Measurements from ENCODE around the gene PBLD. TPM values are rescaled to one million over a fixed set of nuclear protein-coding genes. Genes with fewer than 3 reads are reported as not detected.

Gene PBLD
- total and polyA plus RNA-seq, 10 donors: 0.96 to 6.9 (median 2.7) TPM

DNA sequence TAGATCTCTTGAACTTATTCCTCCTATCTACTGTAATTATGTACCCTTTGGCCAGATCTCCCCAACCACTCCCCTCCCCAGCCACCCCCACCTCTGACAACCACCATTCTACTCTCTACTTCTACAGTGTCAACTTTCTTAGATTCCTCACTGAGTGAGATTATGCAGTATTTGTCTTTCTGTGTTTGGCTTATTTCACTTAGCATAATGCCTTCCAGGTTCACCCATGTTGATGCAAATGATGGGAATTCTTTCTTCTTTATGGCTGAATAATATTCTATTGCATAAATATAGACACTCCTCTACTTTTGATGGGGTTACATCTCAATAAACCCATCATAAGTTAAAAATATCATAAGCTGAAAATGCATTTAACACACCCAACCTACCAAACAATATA lies 22.2 kb downstream of the PBLD start:
- TF ChIP-seq, protein P1, sequence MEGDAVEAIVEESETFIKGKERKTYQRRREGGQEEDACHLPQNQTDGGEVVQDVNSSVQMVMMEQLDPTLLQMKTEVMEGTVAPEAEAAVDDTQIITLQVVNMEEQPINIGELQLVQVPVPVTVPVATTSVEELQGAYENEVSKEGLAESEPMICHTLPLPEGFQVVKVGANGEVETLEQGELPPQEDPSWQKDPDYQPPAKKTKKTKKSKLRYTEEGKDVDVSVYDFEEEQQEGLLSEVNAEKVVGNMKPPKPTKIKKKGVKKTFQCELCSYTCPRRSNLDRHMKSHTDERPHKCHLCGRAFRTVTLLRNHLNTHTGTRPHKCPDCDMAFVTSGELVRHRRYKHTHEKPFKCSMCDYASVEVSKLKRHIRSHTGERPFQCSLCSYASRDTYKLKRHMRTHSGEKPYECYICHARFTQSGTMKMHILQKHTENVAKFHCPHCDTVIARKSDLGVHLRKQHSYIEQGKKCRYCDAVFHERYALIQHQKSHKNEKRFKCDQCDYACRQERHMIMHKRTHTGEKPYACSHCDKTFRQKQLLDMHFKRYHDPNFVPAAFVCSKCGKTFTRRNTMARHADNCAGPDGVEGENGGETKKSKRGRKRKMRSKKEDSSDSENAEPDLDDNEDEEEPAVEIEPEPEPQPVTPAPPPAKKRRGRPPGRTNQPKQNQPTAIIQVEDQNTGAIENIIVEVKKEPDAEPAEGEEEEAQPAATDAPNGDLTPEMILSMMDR (IDR thresholded peaks at IDR 0.05 in 8 of 11, conservative IDR thresholded peaks at IDR 0.05 in 3 of 11): no peak
- TF ChIP-seq POLR2AphosphoS5 (IDR thresholded peaks at IDR 0.05): no peak
- TF ChIP-seq POLR2A (IDR thresholded peaks at IDR 0.05): no peak
- intact Hi-C loops (cut with DNase I; ENCODE audit: low total_unique reads): no loop called here
- no peak for DNase-seq
- H3K27ac ChIP-seq: no peak overlapping the region
- H3K4me1 ChIP-seq: peaks cover 0 to 8% (median 0%) of the 10 kb centered on the region in 6 donors
- no peaks in the 10 kb centered on the region for H3K27me3 ChIP-seq (replicated peaks in 1 of 7)
- H3K36me3 ChIP-seq: no peaks in the 10 kb centered on the region
- H3K9me3 ChIP-seq: peaks cover 0 to 2% (median 0%) of the 10 kb centered on the region in 8 donors
- no peak overlapping the region for H3K4me3 ChIP-seq

DNA sequence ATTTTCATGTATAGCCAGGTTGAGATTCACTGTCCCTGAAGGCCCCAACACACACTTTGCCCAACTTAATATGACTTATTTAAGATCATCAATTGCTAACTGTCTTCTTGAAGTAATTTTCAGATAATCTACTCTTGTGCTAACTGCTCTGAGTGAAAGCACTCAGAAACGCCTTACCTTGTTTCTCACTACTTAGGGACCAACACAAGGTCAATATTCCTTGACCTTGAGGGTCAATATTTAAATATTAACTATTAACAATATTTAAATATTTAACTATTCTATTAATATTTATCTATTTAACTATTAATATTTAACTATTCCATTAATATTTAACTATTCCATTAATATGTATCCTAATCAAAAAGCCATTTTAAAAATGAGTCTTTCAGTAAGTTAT lies 26.9 kb downstream of the PBLD start:
- TF ChIP-seq, protein P1 (IDR thresholded peaks at IDR 0.05 in 8 of 11, conservative IDR thresholded peaks at IDR 0.05 in 3 of 11): no peak
- TF ChIP-seq POLR2AphosphoS5 (IDR thresholded peaks at IDR 0.05): no peak
- TF ChIP-seq POLR2A (IDR thresholded peaks at IDR 0.05): no peak
- no peaks in the 10 kb centered on the region for H3K27me3 ChIP-seq (replicated peaks in 1 of 7)
- H3K36me3 ChIP-seq: no peaks in the 10 kb centered on the region
- H3K4me3 ChIP-seq: no peak overlapping the region
- intact Hi-C loops (cut with DNase I; ENCODE audit: low total_unique reads): loop anchor here (10.0 kb wide), 1 partner anchor 451 kb away; no protein-coding TSS in a partner anchor
- no peak overlapping the region for H3K27ac ChIP-seq
- no peak for DNase-seq
- 0 to 49% (median 3%) methylated on average over 1 of the region's 1 CpG for WGBS, 5 donors
- no peaks in the 10 kb centered on the region for H3K9me3 ChIP-seq
- peaks cover 5 to 16% (median 15%) of the 10 kb centered on the region in 6 donors for H3K4me1 ChIP-seq

DNA sequence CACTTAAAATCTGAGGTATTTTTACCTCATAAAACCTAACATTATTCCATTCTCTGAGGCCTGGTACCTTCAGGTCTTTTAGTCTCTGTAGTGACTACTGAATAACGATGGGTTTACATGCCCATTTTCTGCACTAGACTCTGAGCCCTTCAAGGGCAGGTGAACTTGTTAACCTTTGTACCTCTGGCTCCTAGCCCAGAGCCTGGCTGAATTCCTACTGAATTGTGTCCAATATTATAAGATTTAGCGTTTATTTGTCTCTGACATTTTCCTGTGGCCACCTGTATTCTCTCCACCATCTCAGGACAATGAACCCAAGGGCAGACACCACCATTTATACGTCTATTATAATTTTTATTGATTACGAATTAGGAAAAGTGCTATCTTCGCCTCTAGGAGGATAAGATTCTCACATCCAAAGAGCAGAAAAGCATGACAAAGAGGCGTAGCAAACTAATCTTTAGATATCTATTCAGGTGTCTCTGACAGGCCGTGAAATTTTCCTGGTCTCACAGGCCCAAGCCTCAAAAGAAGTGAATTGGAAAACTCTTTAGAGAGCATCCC lies 28.8 kb downstream of the PBLD start:
- WGBS, 5 donors: 69 to 82% (median 77%) methylated on average over 7 of the region's 7 CpGs
- Histone ChIP-seq H3K4me3 (no peak overlapping the region), H3K9me3 (no peaks in the 10 kb centered on the region), H3K36me3 (no peaks in the 10 kb centered on the region), H3K4me1 (peaks cover 5 to 27% (median 20%) of the 10 kb centered on the region in 6 donors), H3K27ac (no peak overlapping the region), H3K27me3 (replicated peaks in 1 of 7) (no peaks in the 10 kb centered on the region)
- DNase-seq: no peak
- intact Hi-C loops (cut with DNase I; ENCODE audit: low total_unique reads): loop anchor here (5.0 to 10.0 kb wide), 2 partner anchors 92 to 449 kb away; no protein-coding TSS in a partner anchor
- TF ChIP-seq, protein P1 (IDR thresholded peaks at IDR 0.05 in 8 of 11, conservative IDR thresholded peaks at IDR 0.05 in 3 of 11): no peak
- no peak for TF ChIP-seq POLR2AphosphoS5 (IDR thresholded peaks at IDR 0.05)
- TF ChIP-seq POLR2A (IDR thresholded peaks at IDR 0.05): no peak

DNA sequence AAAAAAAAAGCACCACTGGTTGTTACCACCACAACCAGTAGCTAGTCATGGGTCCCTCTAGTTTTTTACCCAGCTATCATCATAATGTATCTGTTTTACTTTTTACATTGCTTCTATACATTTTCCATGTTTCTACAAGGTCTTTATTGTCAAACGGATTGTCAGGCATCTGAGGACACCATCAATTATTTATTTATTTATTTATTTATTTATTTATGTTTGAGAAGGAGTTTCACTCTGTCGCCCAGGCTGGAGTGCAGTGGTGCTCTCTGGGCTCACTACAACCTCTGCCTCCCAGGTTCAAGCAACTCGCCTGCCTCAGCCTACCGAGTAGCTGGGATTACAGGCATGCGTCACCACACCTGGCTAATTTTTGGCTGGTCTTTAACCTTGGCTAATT lies 29.9 kb downstream of the PBLD start:
- H3K27me3 ChIP-seq (replicated peaks in 1 of 7): no peaks in the 10 kb centered on the region
- no peaks in the 10 kb centered on the region for H3K9me3 ChIP-seq
- H3K27ac ChIP-seq: no peak overlapping the region
- DNase-seq: no peak
- intact Hi-C loops (cut with DNase I; ENCODE audit: low total_unique reads): loop anchor here (5.0 to 10.0 kb wide), 2 partner anchors 91 to 448 kb away; no protein-coding TSS in a partner anchor
- TF ChIP-seq, protein P1 (IDR thresholded peaks at IDR 0.05 in 8 of 11, conservative IDR thresholded peaks at IDR 0.05 in 3 of 11): no peak
- TF ChIP-seq POLR2AphosphoS5 (IDR thresholded peaks at IDR 0.05) (no peak), POLR2A (IDR thresholded peaks at IDR 0.05) (no peak)
- H3K4me1 ChIP-seq: peaks cover 5 to 27% (median 20%) of the 10 kb centered on the region in 6 donors
- no peaks in the 10 kb centered on the region for H3K36me3 ChIP-seq
- 70 to 81% (median 72%) methylated on average over 5 of the region's 5 CpGs for WGBS, 5 donors
- H3K4me3 ChIP-seq: no peak overlapping the region

Measured in spleen (tissue), 11 donors.